ENCODE data around the gene ITPKB.

ITPKB gene

GRCh38 chr1:226598455-226598849, 140.6 kb downstream of the ITPKB start:
- TF ChIP-seq CTCF (IDR thresholded peaks at IDR 0.05; ENCODE audit: low read length, missing control alignments) = no peak
- DNase-seq (ENCODE audit: low read depth) = no peak
- H3K4me3 ChIP-seq (replicated peaks; ENCODE audit: low read depth, low read length) = no peak overlapping the region

- no peak overlapping the region for H3K4me3 ChIP-seq (replicated peaks; ENCODE audit: low read depth, low read length)
- no peak for DNase-seq (ENCODE audit: low read depth)
- no peak for TF ChIP-seq CTCF (IDR thresholded peaks at IDR 0.05; ENCODE audit: low read length, missing control alignments)
Observed at GRCh38 chr1:226597616-226598454, 141.2 kb downstream of the ITPKB start.

- no peak for DNase-seq (ENCODE audit: low read depth)
- H3K4me3 ChIP-seq (replicated peaks; ENCODE audit: low read depth, low read length) = no peak overlapping the region
- no peak for TF ChIP-seq CTCF (IDR thresholded peaks at IDR 0.05; ENCODE audit: low read length, missing control alignments)
Observed at GRCh38 chr1:226596531-226597165, 142.4 kb downstream of the ITPKB start.

- DNase-seq (ENCODE audit: low read depth) = no peak
- no peak overlapping the region for H3K4me3 ChIP-seq (replicated peaks; ENCODE audit: low read depth, low read length)
- TF ChIP-seq CTCF (IDR thresholded peaks at IDR 0.05; ENCODE audit: low read length, missing control alignments) = no peak
Observed at GRCh38 chr1:226593541-226593940, 145.5 kb downstream of the ITPKB start.

GRCh38 chr1:226590614-226591013, 148.5 kb downstream of the ITPKB start:
- no peak for TF ChIP-seq CTCF (IDR thresholded peaks at IDR 0.05; ENCODE audit: low read length, missing control alignments)
- DNase-seq (ENCODE audit: low read depth) = no peak
- H3K4me3 ChIP-seq (replicated peaks; ENCODE audit: low read depth, low read length) = no peak overlapping the region

- no peak for TF ChIP-seq CTCF (IDR thresholded peaks at IDR 0.05; ENCODE audit: low read length, missing control alignments)
- H3K4me3 ChIP-seq (replicated peaks; ENCODE audit: low read depth, low read length) = no peak overlapping the region
- peak; percentile 58 for DNase-seq (ENCODE audit: low read depth)
Observed at GRCh38 chr1:226589008-226589733, 149.9 kb downstream of the ITPKB start.
